NCI-H1417 treated with DMSO at 0.1 percent for 48 hours (cell line): ENCODE data around the gene TIMM44.

Source experiments
- DNase-seq: peaks from one replicate; lab custom pipeline; 2025; lab: John Stamatoyannopoulos, UW

The TIMM44 gene

DNA sequence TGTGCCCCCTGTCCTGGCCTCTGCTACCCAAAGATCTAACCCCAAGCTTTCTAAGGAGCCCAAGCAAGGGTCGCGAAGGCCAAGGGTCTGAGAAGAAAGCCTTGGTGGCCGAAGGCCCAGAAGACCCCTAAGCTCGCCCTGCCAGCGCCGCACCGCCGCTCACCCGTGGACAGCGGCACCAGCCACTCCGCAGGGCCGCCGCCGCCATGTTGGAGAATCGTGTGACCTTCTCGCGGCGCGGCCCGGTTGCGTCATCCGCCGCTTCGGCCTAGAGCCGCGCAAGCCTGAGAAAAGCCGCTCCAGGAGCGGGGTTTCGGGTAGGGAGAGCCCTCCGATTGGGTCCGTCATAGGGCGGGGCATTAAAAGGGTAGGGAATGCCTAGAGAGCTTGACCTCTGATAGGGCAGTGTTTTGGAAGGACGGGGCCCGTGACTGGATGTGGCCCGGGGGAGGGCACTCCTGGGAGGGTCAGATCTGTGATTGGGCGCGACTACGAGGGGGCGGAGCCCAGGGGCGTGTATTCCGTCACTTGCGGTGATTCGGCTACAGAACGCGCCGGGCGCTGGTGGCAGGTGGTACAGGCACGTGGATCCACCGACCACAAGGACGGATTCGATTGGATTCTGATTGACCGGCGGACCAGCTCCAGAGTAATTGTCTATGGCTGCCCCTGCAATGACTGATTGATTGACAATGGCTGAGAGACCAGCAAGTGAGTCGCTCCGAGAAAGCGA, at the start of gene TIMM44:
Gene TIMM44, minus strand, starts transcription at position 223 of the 733 bp plus-strand sequence. Its CDS starts 15 bp downstream, at position 208.
- DNase-seq: peak; percentile 99

GRCh38 chr19:7992575-7992974, 49.1 kb upstream of the TIMM44 start:
- no peak for DNase-seq

- DNase-seq: no peak
These were observed 45.7 kb upstream of the TIMM44 start for GRCh38 chr19:7989071-7989575.

DNA sequence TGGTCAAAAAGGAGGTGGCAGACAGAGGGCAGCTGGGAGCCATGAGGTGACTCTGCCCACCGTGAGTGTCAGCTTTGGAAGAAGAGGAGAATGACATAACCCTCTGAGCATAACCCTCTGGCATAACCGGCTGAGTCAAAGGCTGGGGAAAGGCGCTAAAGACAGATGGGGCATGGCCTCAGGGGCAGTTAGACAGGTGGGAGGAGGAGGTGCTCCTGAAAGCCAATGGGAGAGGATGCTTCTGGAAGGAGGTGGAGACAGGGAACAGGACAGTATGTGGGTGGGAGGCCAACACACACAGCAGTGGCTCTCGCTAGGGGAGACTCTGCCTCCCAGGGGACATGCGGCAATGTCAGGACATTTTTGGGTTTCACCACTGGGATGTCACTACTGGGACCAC, 44.8 kb upstream of the TIMM44 start:
- no peak for DNase-seq

GRCh38 chr19:7987114-7987768, 43.8 kb upstream of the TIMM44 start:
- DNase-seq: no peak

GRCh38 chr19:7986321-7987113, 43.1 kb upstream of the TIMM44 start:
- no peak for DNase-seq

DNA sequence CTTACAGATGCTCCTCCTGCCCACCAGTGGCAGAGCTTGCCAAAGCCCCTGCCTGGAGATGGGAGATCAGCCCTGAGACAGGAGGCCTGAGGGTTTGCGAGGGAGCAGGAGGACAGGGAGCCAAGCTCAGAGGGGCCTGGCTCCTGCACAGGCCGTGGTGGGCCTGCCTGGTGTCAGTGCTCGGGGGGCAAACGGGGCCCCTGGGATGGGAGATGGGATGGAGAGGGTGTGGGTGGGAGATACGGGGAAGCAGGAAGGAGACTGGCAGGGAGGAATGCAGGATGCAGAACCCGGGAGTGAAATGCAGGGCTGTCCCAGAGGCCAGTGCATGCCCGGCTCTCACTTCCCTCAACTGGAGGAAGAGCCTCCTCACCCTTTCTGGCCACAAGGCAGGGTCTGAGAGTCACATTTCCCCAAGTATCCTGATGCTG, 42.0 kb upstream of the TIMM44 start:
- no peak for DNase-seq

GRCh38 chr19:7983995-7984837, 40.8 kb upstream of the TIMM44 start:
- DNase-seq: no peak

DNA sequence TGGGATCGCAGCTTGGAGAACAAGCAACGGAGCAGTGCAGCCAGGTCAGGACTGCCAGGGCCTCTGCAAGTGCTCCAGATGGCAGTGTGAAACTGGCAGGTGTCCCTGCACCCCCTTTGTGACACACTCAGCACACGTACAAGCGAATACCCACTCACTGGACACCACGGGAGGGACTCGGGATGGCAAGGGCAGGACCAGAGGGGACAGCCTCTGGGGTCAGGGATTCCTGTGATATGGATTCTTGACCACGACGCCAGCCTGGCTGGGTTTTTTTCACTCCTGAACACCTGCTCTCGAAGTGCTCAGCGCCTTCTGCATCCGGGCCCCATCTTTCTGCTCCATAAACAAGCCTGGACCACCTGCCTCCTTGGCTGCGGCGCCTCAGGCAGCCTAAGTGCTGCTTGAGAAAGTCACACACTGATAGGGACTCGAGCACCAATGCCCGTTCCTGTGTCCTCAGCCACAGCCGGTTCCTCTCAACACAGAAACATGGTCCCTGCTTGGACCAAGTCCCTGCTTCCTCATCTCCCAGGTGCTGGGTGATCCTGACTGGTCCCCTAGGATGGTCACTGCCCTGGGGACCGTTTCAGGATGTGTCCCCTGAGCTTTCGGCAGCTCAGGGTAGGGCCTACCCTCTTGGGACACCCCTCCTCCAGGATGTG, 40.0 kb upstream of the TIMM44 start:
- DNase-seq: no peak

DNA sequence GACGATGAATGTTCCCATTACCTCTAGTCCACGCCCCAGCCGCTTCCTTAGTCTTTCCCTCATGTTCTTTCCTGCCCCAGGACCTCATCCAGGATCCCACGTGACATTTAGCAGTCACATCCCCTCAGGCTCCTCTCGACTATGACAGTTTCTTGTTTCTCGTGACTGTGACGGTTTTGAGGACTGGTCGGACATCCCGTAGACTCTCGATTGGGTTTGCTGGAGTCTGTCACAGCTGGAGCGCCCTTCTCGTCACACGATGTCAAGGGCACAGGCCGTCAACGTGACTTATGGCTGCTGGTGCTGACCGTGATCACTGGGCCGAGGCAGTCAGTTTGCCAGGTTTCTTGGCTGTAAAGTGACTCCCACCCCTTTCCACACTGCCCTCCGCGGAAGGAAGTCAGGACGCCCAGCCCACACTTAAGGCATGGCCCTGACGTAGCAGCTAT, 39.2 kb upstream of the TIMM44 start:
- DNase-seq: no peak

DNA sequence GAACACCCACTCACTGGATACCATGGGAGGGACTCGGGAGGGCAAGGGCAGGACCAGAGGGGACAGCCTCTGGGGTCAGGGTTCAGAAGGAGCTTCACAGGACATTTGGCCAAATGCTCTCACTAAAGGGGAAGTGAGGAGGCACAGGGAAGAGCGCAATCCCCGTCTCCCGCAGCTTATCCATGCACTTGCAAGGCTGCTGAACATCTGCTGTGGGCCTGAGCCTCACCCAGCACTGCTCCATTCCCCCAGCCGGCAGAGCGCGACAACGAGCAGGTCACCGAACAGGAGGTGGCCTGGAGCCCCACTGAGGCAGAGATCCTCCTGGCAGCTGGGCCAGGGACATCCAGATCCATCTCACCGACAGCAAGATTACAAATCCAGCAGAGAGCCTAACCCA, 38.6 kb upstream of the TIMM44 start:
- DNase-seq: no peak

GRCh38 chr19:7981661-7982060, 38.2 kb upstream of the TIMM44 start:
- DNase-seq: no peak

- no peak for DNase-seq
These were observed 37.7 kb upstream of the TIMM44 start for GRCh38 chr19:7981199-7981598.

DNA sequence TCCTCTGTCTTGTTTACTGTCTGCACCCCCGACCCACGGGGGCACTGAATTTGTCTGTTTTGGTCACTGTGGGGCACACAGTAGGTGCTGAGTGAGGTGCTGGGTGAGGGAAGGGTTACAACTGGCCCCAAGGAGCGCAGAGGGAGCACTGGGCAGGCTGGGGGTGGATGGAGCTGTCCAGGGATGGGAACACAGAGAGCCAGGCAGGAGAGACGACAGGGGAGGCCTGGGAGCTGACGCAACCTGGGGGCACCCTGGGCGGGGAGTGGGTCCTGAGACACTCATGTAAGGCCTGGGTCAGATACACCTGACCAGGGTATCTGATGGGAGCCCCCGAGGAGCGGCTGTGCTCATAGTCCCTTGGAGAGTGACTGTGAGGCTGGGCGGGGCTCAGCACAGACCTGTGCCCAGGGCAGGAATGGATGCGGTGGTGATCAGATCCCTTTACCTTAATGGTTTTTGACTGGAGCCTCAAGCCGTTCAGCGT, 37.2 kb upstream of the TIMM44 start:
- DNase-seq: no peak

GRCh38 chr19:7980168-7980567, 36.7 kb upstream of the TIMM44 start:
- DNase-seq: no peak

- no peak for DNase-seq
These were observed 36.1 kb upstream of the TIMM44 start for GRCh38 chr19:7979559-7979958.

DNA sequence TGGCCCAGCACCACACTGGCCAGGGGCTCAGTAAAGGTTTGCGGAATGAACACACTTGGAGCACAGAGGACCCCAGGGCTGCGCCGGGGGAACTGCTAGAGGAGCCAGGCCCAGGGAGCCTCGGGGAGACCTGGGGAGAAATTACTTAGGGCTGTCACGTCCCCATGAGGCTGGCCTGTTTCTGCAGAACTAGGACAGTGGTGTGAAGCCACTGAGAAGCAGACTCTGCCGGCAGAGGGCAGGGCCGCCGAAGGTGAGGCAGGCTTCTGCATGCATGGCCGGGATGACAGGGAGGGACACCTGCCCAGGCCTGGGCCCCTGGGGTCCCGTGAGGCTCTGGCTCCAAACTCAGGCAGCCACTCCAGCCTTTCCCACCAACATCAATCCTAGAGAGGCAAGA, 35.5 kb upstream of the TIMM44 start:
- no peak for DNase-seq

GRCh38 chr19:7978179-7978825, 34.8 kb upstream of the TIMM44 start:
- no peak for DNase-seq

DNA sequence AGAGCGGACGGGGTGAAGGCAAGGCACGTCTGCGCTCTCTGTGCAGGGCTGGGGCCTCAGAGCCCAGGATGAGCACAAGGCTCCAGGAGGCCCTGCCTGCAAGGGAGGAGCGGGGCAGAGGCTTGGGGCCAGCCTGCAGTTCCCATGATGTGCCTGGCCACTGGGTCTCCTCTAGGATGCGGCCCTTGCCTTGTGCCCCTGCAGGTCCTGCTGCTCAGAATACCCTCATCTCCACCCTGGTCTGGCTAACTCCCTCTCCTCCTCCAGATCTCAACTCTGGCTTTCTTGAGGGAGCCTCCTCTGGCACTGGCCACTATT, 34.2 kb upstream of the TIMM44 start:
- no peak for DNase-seq

DNA sequence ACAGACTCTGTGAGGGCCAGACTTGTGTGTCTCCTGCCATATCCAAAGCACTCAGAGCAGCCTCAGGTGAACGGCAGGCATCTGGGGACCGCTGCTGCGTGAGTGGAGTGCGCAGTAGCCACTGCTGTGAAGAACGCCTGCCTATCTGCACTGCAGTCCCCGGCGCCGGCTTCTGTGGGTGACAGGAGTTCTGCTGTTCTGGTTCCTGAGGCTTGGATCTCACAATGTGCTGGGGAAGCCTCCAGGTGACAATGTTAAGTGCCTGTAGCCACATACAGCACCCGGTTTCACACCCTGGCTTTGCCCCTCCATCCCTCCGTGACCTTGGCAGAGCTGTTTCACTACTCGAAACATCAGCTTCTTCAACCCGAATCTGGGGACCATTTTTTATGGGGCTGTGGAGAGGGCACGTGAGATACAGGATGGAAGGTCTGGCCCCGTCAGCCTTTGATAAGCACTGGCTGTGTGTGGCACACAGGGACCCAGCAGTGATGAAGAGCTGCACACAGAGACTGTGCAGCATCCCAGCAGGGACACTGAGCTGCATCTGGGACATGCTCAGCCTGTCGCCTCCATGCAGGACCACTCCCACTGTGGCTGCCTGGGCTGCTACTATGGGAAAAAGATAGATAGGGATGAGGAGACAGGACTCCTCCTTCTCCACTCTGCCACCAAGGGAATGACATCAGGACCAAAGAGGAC, 33.7 kb upstream of the TIMM44 start:
- no peak for DNase-seq
